GM06990 (cell line): Measurements from ENCODE around the gene CTU2.
A peak's percentile ranks its signal among the peaks of the same experiment; 100 is the strongest.

Experiments
- DNase-seq: peaks from one replicate; pipeline ENCODE4 v3.0.0-alpha.2; 2011; ENCODE audit not compliant: insufficient read length; ENCODE audit errors: extremely low read depth
- H3K27me3 ChIP-seq: replicated peaks from 2 replicates; pipeline ENCODE4 v1.6.0; 2011; ENCODE audit warnings: low read length; ENCODE audit not compliant: control insufficient read depth, insufficient read depth
- H3K36me3 ChIP-seq: 2 replicates; pipeline ENCODE4 v1.5.1; 2011; ENCODE audit warnings: low read length; ENCODE audit not compliant: control insufficient read depth, insufficient read depth
- H3K4me3 ChIP-seq: replicated peaks from 2 replicates; pipeline ENCODE4 v1.5.1; 2011; ENCODE audit warnings: low read depth, mild to moderate bottlenecking, control low read depth, low read length
- CTCF ChIP-seq: IDR thresholded peaks from 2 replicates; pipeline ENCODE4 v1.5.1; 2011; ENCODE audit warnings: low read length, control low read depth, mild to moderate bottlenecking, inconsistent platforms; ENCODE audit not compliant: insufficient read depth, poor library complexity, severe bottlenecking

The CTU2 gene

GRCh38 chr16:88706229-88706964 lies at the start of gene CTU2, which contains the start of gene RNF166:
Gene CTU2 (plus strand): TSS chr16:88706503. CDS start chr16:88706531, 28 bp downstream.
Gene RNF166 (minus strand): TSS chr16:88706408. CDS start chr16:88706325, 83 bp downstream.
- peak; percentile 92 for DNase-seq
- Histone ChIP-seq H3K27me3 (no peaks in the 10 kb centered on the region), H3K36me3 (peaks cover 7% of the 10 kb centered on the region), H3K4me3 (peak within 1 kb of the TSS; percentile 98)
- TF ChIP-seq CTCF = no peak

GRCh38 chr16:88657371-88657770 lies 48.9 kb upstream of the CTU2 start:
- no peak overlapping the region for H3K4me3 ChIP-seq
- no peaks in the 10 kb centered on the region for H3K27me3 ChIP-seq
- TF ChIP-seq CTCF = no peak
- peaks cover 40% of the 10 kb centered on the region for H3K36me3 ChIP-seq
- DNase-seq = no peak

GRCh38 chr16:88658714-88659113 lies 47.6 kb upstream of the CTU2 start:
- no peaks in the 10 kb centered on the region for H3K27me3 ChIP-seq
- H3K36me3 ChIP-seq = peaks cover 37% of the 10 kb centered on the region
- no peak overlapping the region for H3K4me3 ChIP-seq
- no peak for DNase-seq
- TF ChIP-seq CTCF = no peak

GRCh38 chr16:88659160-88659559 lies 47.1 kb upstream of the CTU2 start:
- TF ChIP-seq CTCF = no peak
- no peak for DNase-seq
- no peaks in the 10 kb centered on the region for H3K27me3 ChIP-seq
- no peak overlapping the region for H3K4me3 ChIP-seq
- H3K36me3 ChIP-seq = peaks cover 37% of the 10 kb centered on the region

GRCh38 chr16:88661468-88661867 lies 44.8 kb upstream of the CTU2 start:
- H3K36me3 ChIP-seq = peaks cover 19% of the 10 kb centered on the region
- no peak for DNase-seq
- no peaks in the 10 kb centered on the region for H3K27me3 ChIP-seq
- no peak for TF ChIP-seq CTCF
- H3K4me3 ChIP-seq = peak overlapping the region; percentile 90
